GM08714 (cell line): ENCODE measurements around the gene PPP1R3C.
A peak's percentile ranks its signal among the peaks of the same experiment; 100 is the strongest.

ENCODE experiments used
- H3K4me3 ChIP-seq: fragments of 200-500 bp; sonication (Bioruptor generic); 2 replicates; pipeline ENCODE4 v1.5.1; 2014; ENCODE audit warnings: mild to moderate bottlenecking, low read length, inconsistent platforms
- ZNF274 ChIP-seq: IDR thresholded peaks from 2 replicates; pipeline ENCODE4 v1.6.1; 2012; ENCODE audit warnings: mild to moderate bottlenecking, low read depth, low read length

The PPP1R3C gene

GRCh38 chr10:91632671-91633550 lies at the start of gene PPP1R3C:
Gene PPP1R3C (minus strand): TSS chr10:91633071. CDS start chr10:91632969, 102 bp downstream.
- H3K4me3 ChIP-seq: peak within 1 kb of the TSS; percentile 55; the same call in 1 of the 2 replicates
- TF ChIP-seq ZNF274: no peak

- TF ChIP-seq ZNF274: no peak
- no peak overlapping the region for H3K4me3 ChIP-seq
These were observed 48.7 kb upstream of the PPP1R3C start for GRCh38 chr10:91681361-91682276.

DNA sequence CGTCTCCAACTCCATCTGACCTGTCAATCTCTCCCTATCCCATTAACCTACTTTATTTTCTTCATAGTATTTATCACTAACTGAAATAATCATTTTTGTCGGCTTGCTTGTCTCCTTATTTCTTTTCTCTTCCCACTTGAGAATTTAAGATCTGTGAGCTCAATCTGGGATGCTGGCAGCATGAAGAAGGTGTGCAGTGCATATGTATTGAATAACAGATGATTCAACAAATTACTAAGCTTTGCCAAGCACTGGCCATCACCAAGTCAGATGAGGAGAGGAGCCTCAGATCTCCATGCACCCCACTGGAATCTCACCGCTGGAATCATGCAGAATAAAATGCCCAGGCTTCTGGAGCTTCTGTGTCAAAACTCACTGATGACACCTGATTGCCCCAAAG lies 47.6 kb upstream of the PPP1R3C start:
- H3K4me3 ChIP-seq: no peak overlapping the region
- no peak for TF ChIP-seq ZNF274

DNA sequence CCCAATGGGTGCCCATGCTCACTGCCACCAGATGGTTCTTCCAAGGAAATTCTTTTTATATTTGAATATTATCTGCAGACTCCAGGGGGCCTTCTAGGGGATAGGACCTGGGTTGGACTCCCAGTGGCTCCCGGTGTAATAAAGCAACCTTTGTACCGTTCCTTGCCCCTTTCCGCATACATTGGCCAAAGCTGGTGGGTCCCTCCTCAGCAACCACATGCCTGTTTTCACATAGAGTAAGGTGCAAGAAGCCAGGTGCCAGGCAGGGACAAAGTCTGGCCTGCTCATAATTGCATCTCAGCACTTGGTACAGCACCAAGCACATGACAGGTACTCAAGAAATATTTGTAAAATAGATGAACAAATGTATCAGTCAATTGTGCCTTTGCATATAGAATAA lies 46.4 kb upstream of the PPP1R3C start:
- no peak for TF ChIP-seq ZNF274

GRCh38 chr10:91677911-91678310 lies 45.0 kb upstream of the PPP1R3C start:
- no peak overlapping the region for H3K4me3 ChIP-seq
- no peak for TF ChIP-seq ZNF274

More for the DNA sequence above, 46.4 kb upstream of the PPP1R3C start:
- H3K4me3 ChIP-seq: no peak overlapping the region

GRCh38 chr10:91672021-91672608 lies 39.2 kb upstream of the PPP1R3C start:
- no peak overlapping the region for H3K4me3 ChIP-seq
- TF ChIP-seq ZNF274: no peak

DNA sequence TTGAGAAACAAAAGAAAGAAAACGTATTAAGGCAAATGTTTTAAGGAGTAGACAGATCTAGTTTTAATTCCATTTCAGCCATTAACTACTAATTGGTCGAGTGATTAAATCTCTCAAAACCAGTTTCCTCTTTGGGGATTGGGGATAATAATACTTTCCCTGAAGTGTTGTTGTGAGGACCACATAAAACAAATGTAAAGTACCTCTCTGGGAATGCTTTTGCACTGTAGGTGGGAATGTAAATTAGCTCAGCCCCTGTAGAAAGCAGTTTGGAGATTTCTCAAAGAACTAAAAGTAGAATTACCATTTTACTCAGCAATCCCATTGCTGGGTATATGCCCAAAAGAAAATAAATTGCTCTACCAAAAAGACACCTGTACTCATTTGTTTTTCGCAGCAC lies 36.0 kb upstream of the PPP1R3C start:
- no peak for TF ChIP-seq ZNF274
- H3K4me3 ChIP-seq: no peak overlapping the region

DNA sequence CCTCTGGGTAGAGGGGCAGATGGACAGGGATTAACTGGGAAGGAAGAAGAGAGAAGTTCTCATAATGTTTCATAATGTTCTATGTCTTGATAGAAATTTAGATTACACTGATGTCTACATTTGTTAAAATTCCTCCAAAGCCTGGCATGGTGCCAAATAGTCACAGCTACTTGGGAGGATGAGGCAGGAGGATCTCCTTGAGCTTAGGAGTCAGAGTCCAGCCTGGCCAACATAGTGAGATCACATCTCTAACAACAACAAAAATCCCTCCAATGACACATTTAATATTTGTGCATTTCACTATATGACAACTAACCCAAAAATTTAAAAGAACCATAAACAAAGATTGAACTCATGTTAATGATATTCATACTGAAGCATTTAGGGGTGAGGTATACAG lies 33.0 kb upstream of the PPP1R3C start:
- TF ChIP-seq ZNF274: no peak
- H3K4me3 ChIP-seq: no peak overlapping the region

GRCh38 chr10:91664426-91664825 lies 31.6 kb upstream of the PPP1R3C start:
- no peak for TF ChIP-seq ZNF274
- no peak overlapping the region for H3K4me3 ChIP-seq

DNA sequence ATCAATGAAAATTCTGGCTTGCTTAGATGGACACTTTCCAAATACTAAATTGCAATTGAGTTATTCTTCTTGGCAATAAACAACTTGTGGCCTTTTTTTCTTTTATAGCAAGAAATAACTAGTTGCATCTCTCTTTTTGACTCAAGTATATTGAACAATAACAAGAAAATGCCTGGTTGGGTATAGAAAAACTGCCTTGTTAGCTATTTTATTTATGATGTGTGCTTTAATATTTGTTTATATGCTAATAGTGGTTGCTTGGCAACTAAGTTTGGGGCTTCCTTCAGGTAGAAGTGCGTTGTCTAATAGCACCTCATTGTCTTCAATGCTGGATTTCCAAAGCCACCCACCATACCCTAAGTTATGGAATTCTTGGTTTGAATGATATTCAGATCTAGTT lies 30.1 kb upstream of the PPP1R3C start:
- TF ChIP-seq ZNF274: no peak
- H3K4me3 ChIP-seq: no peak overlapping the region

DNA sequence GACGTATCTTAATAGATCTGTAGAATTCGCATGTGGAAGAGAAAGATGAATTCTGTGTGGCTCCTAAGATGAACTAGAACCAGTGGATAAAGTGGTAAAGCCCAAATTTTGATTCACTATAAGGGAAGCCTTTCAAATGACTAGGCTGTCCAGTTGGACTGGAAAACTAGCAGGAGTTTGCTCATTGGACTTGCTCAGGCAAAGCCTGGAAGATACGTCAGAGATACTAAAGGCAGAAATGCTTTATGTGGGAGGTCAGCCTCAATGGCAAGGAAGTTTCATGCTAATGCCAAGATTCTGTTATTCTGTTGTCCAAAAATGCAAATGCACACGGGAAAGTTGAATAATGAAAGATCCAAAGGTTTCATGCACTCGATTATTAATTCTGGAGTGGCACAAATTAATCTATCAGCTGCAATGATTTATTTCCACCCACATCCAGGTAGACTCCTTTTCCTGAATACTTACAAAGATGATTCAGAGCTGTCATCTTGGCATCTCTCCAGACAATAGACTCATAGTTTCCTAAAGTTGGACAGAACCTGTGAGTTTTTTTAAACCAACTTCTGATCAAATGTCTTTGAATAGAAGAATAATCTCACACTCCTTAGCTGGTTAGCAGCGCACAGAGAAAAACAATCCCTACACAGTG lies 20.5 kb upstream of the PPP1R3C start:
- no peak overlapping the region for H3K4me3 ChIP-seq
- TF ChIP-seq ZNF274: no peak

DNA sequence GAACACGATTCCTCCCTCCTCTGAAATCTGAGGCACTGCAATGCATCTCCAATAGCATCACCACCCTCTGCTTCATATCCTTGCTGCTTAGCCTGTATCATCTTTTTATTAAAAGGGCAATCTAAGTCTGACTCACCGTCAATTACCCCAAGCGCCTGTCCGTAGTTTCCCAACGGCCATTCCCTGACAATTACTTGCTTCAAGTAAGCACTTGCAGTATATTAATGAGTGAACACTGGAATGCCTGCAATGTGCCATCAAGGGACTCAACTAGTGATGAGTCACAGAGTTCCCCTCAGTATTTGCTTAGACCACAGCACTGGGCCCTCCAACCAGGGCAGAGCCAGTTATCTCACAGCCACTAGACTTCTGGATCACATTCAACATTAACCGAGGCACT lies 19.5 kb upstream of the PPP1R3C start:
- TF ChIP-seq ZNF274: no peak
- no peak overlapping the region for H3K4me3 ChIP-seq

DNA sequence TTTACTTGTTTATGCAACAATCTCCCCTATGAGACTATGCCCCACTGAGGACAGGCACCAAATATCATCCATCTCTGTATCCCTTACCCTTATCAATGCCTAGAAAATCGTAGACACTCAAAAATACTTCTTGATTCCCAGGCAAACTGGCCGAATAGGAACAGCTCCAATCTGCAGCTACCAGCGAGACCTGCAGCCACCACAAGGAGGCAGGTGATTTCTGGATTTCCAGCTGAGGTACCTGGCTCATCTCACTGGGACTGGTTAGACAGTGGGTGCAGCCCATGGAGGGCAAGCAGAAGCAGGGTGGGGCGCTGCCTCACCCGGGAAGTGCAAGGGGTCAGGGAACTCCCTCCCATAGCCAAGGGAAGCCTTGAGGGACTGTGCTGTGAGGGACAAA lies 10.8 kb upstream of the PPP1R3C start:
- H3K4me3 ChIP-seq: no peak overlapping the region
- TF ChIP-seq ZNF274: no peak
